ENCODE data around the gene FAM228B.
"Not testable (repeated sequence)": the region's sequence is repeated elsewhere in the genome, so short reads cannot be mapped to it uniquely, and the experiment has no call there.

Gene FAM228B

DNA sequence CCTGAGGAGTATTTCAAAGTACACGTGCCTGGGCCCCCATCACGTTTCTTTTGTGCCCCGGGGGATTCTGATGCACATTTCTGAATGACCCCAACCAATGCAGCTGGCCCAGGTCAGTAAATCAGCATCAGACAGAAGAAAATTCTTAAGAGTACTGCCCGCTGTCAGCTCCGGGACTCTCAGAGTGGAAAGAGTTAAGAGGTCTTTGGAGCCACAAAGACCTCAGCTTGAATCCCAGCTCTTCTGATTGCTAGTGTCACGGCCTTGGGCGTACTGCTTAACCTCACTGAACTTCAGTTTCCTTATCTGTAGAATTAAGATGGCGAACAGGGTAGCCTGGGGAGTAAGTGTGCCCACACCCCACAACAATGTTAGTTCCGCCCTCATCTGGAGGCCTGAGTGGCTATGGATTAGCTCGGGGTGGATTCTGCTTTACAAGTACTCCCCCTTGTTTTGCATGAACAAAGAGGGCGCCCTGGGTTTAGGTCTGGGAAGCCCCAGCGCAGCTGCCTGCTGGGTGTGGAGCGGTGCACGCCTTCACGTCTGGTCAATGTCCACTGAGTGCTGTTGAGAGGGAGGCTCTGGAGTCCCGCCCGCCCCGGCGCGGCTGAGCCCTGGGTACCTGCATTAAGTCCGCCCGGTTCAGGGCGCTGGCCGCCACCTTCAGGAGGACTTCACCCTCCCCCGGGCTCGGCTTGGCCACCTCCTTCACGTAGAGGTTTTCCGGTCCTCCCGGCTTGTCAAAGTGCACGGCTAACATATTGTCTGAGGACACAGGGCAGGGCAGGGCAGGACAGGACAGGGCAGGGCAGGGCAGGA is 39.5 kb upstream of the FAM228B start:
- H3K4me3 ChIP-seq (ENCODE audit: low read length in 2 of 2): peak overlapping the region; percentile 75 to 80
- no peaks in the 10 kb centered on the region for H3K9me3 ChIP-seq (ENCODE audit: control insufficient read depth in 2 of 2, low read length in 2 of 2)
- H3K4me1 ChIP-seq (ENCODE audit: control insufficient read depth, insufficient read depth, low read length): peaks cover 21% of the 10 kb centered on the region
- peaks cover 8 to 18% of the 10 kb centered on the region in 2 donors for H3K36me3 ChIP-seq (ENCODE audit: control insufficient read depth in 2 of 2, insufficient read depth in 2 of 2, low read length in 2 of 2)
- H3K27ac ChIP-seq (ENCODE audit: low read length): peak overlapping the region; percentile 88
- H3K9ac ChIP-seq (ENCODE audit: low read length in 2 of 2): peak overlapping the region; percentile 69 to 74
- no peaks in the 10 kb centered on the region for H3K27me3 ChIP-seq (ENCODE audit: control insufficient read depth in 1 of 2, insufficient read depth in 2 of 2, low read length in 2 of 2)

DNA sequence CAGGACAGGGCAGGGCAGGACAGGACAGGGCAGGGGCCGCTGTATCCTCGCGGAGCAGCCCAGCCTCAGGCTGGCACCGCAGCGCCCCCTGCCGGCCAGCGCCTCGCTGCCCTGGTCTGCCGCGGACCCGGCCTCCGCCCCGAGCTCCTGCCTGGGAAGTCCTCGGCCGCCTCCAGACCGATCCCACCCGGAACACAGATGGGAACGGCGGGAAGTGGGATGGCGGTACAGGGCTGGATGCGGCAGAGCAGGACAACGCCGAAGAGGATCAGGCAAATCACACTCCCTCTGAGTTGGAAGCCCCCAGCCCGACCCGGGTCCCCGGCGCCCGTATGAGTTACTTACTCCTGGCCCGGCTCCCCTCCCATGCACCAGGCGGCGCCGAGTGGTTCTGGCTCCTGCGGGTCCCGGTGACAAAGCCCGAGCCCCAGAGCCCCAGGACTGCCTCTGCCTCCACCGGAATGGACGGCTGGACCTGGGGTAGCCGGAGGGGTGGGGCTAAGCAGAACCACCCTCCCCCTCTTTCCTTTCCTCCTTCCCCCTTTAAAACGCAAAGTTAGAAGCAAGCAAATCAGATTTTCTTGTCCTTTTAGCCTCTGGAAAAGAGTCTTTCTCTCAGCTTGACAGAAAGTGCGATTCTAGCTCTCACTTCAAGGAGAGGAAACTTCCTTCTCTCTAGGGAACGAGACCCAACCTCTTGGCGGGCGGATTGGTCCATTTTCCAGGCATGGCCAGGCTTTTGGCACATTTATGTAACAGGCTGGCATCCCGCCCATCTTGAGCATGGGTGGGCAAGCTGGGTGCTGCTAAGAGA is 38.7 kb upstream of the FAM228B start, which contains the start of gene TP53I3:
TP53I3 (minus strand) TSS at position 449 of the 814 bp plus-strand sequence. CDS start 508 bp downstream, outside the sequence.
- no peaks in the 10 kb centered on the region for H3K9me3 ChIP-seq (ENCODE audit: control insufficient read depth in 2 of 2, low read length in 2 of 2)
- H3K27me3 ChIP-seq (ENCODE audit: control insufficient read depth in 1 of 2, insufficient read depth in 2 of 2, low read length in 2 of 2): no peaks in the 10 kb centered on the region
- peaks cover 8 to 18% of the 10 kb centered on the region in 2 donors for H3K36me3 ChIP-seq (ENCODE audit: control insufficient read depth in 2 of 2, insufficient read depth in 2 of 2, low read length in 2 of 2)
- peak within 1 kb of the TSS; percentile 88 for H3K27ac ChIP-seq (ENCODE audit: low read length)
- H3K4me3 ChIP-seq (ENCODE audit: low read length in 2 of 2): peak within 1 kb of the TSS; percentile 80 to 97
- peak within 1 kb of the TSS; percentile 88 to 90 for H3K9ac ChIP-seq (ENCODE audit: low read length in 2 of 2)
- H3K4me1 ChIP-seq (ENCODE audit: control insufficient read depth, insufficient read depth, low read length): peaks cover 21% of the 10 kb centered on the region

- H3K27me3 ChIP-seq (ENCODE audit: control insufficient read depth in 1 of 2, insufficient read depth in 2 of 2, low read length in 2 of 2): no peaks in the 10 kb centered on the region
- H3K9me3 ChIP-seq (ENCODE audit: control insufficient read depth in 2 of 2, low read length in 2 of 2): no peaks in the 10 kb centered on the region
- peak overlapping the region; percentile 88 to 90 for H3K9ac ChIP-seq (ENCODE audit: low read length in 2 of 2)
- peak overlapping the region; percentile 88 for H3K27ac ChIP-seq (ENCODE audit: low read length)
- peaks cover 8 to 16% of the 10 kb centered on the region in 2 donors for H3K36me3 ChIP-seq (ENCODE audit: control insufficient read depth in 2 of 2, insufficient read depth in 2 of 2, low read length in 2 of 2)
- H3K4me3 ChIP-seq (ENCODE audit: low read length in 2 of 2): peak overlapping the region; percentile 80 to 97
- peaks cover 21% of the 10 kb centered on the region for H3K4me1 ChIP-seq (ENCODE audit: control insufficient read depth, insufficient read depth, low read length)
These were observed 38.1 kb upstream of the FAM228B start for GRCh38 chr2:24085200-24085489.

- peaks cover 4 to 11% of the 10 kb centered on the region in 2 donors for H3K36me3 ChIP-seq (ENCODE audit: control insufficient read depth in 2 of 2, insufficient read depth in 2 of 2, low read length in 2 of 2)
- H3K4me3 ChIP-seq (ENCODE audit: low read length in 2 of 2): no peak overlapping the region
- no peaks in the 10 kb centered on the region for H3K27me3 ChIP-seq (ENCODE audit: control insufficient read depth in 1 of 2, insufficient read depth in 2 of 2, low read length in 2 of 2)
- H3K9ac ChIP-seq (ENCODE audit: low read length in 2 of 2): no peak overlapping the region
- no peak overlapping the region for H3K27ac ChIP-seq (ENCODE audit: low read length)
- H3K9me3 ChIP-seq (ENCODE audit: control insufficient read depth in 2 of 2, low read length in 2 of 2): no peaks in the 10 kb centered on the region
- H3K4me1 ChIP-seq (ENCODE audit: control insufficient read depth, insufficient read depth, low read length): peaks cover 21% of the 10 kb centered on the region
These were observed 37.0 kb upstream of the FAM228B start for GRCh38 chr2:24086241-24086640.

GRCh38 chr2:24087032-24087431 is 36.2 kb upstream of the FAM228B start:
- H3K27me3 ChIP-seq (ENCODE audit: control insufficient read depth in 1 of 2, insufficient read depth in 2 of 2, low read length in 2 of 2): no peaks in the 10 kb centered on the region
- H3K4me1 ChIP-seq (ENCODE audit: control insufficient read depth, insufficient read depth, low read length): peaks cover 21% of the 10 kb centered on the region
- peaks cover 4 to 8% of the 10 kb centered on the region in 2 donors for H3K36me3 ChIP-seq (ENCODE audit: control insufficient read depth in 2 of 2, insufficient read depth in 2 of 2, low read length in 2 of 2)
- no peak overlapping the region for H3K4me3 ChIP-seq (ENCODE audit: low read length in 2 of 2)
- no peaks in the 10 kb centered on the region for H3K9me3 ChIP-seq (ENCODE audit: control insufficient read depth in 2 of 2, low read length in 2 of 2)
- H3K27ac ChIP-seq (ENCODE audit: low read length): no peak overlapping the region
- H3K9ac ChIP-seq (ENCODE audit: low read length in 2 of 2): no peak overlapping the region

- H3K9me3 ChIP-seq (ENCODE audit: control insufficient read depth in 2 of 2, low read length in 2 of 2): no peaks in the 10 kb centered on the region
- H3K4me1 ChIP-seq (ENCODE audit: control insufficient read depth, insufficient read depth, low read length): peaks cover 15% of the 10 kb centered on the region
- H3K36me3 ChIP-seq (ENCODE audit: control insufficient read depth in 2 of 2, insufficient read depth in 2 of 2, low read length in 2 of 2): no peaks in the 10 kb centered on the region
- no peak overlapping the region for H3K27ac ChIP-seq (ENCODE audit: low read length)
- H3K9ac ChIP-seq (ENCODE audit: low read length in 2 of 2): no peak overlapping the region
- no peaks in the 10 kb centered on the region for H3K27me3 ChIP-seq (ENCODE audit: control insufficient read depth in 1 of 2, insufficient read depth in 2 of 2, low read length in 2 of 2)
- H3K4me3 ChIP-seq (ENCODE audit: low read length in 2 of 2): no peak overlapping the region
These were observed 34.4 kb upstream of the FAM228B start for GRCh38 chr2:24088821-24089359.

DNA sequence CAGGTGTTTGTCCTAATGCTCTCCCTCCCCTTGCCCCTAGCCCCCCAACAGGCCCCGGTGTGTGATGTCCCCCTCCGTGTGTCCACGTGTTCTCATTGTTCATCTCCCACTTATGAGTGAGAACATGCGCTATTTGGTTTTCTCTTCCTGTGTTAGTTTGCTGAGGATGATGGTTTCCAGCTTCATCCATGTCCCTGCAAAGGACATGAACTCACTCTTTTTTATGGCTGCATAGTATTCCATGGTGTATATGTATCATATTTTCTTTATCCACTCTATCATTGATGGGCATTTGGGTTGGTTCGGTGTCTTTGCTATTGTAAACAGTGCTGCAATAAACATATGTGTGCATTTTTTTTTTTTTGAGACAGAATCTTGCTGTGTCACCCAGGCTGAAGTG is 30.0 kb upstream of the FAM228B start:
- H3K9me3 ChIP-seq (ENCODE audit: control insufficient read depth in 2 of 2, low read length in 2 of 2); H3K4me1 ChIP-seq (ENCODE audit: control insufficient read depth, insufficient read depth, low read length); H3K27ac ChIP-seq (ENCODE audit: low read length); H3K27me3 ChIP-seq (ENCODE audit: control insufficient read depth in 1 of 2, insufficient read depth in 2 of 2, low read length in 2 of 2); H3K9ac ChIP-seq (ENCODE audit: low read length in 2 of 2); H3K4me3 ChIP-seq (ENCODE audit: low read length in 2 of 2); H3K36me3 ChIP-seq (ENCODE audit: control insufficient read depth in 2 of 2, insufficient read depth in 2 of 2, low read length in 2 of 2): not testable (repeated sequence)

DNA sequence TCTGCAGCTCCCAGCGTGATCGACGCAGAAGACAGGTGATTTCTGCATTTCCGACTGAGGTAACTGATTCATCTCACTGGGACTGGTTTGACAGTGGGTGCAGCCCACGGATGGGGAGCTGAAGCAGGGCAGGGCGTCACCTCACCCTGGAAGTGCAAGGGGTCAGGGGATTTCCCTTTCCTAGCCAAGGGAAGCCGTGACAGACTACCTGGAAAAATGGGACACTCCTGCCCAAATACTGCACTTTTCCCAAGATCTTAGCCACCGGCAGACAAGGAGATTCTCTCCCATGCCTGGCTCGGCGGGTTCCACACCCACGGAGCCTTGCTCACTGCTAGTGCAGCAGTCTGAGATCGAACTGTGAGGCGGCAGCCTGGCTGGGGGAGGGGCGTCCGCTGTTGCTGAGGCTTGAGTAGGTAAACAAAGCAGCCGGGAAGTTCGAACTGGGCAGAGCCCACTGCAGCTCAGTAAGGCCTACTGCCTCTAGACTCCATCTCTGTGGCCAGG is 28.0 kb upstream of the FAM228B start:
- not testable (repeated sequence) for H3K9ac ChIP-seq (ENCODE audit: low read length in 2 of 2); H3K27me3 ChIP-seq (ENCODE audit: control insufficient read depth in 1 of 2, insufficient read depth in 2 of 2, low read length in 2 of 2)

GRCh38 chr2:24100732-24101131 is 22.5 kb upstream of the FAM228B start:
- not testable (repeated sequence) for H3K9me3 ChIP-seq (ENCODE audit: control insufficient read depth in 2 of 2, low read length in 2 of 2); H3K4me3 ChIP-seq (ENCODE audit: low read length in 2 of 2); H3K36me3 ChIP-seq (ENCODE audit: control insufficient read depth in 2 of 2, insufficient read depth in 2 of 2, low read length in 2 of 2); H3K27ac ChIP-seq (ENCODE audit: low read length); H3K9ac ChIP-seq (ENCODE audit: low read length in 2 of 2); H3K4me1 ChIP-seq (ENCODE audit: control insufficient read depth, insufficient read depth, low read length); H3K27me3 ChIP-seq (ENCODE audit: control insufficient read depth in 1 of 2, insufficient read depth in 2 of 2, low read length in 2 of 2)

More for the DNA sequence above, 28.0 kb upstream of the FAM228B start:
- not testable (repeated sequence) for H3K4me1 ChIP-seq (ENCODE audit: control insufficient read depth, insufficient read depth, low read length); H3K4me3 ChIP-seq (ENCODE audit: low read length in 2 of 2); H3K27ac ChIP-seq (ENCODE audit: low read length); H3K36me3 ChIP-seq (ENCODE audit: control insufficient read depth in 2 of 2, insufficient read depth in 2 of 2, low read length in 2 of 2); H3K9me3 ChIP-seq (ENCODE audit: control insufficient read depth in 2 of 2, low read length in 2 of 2)

DNA sequence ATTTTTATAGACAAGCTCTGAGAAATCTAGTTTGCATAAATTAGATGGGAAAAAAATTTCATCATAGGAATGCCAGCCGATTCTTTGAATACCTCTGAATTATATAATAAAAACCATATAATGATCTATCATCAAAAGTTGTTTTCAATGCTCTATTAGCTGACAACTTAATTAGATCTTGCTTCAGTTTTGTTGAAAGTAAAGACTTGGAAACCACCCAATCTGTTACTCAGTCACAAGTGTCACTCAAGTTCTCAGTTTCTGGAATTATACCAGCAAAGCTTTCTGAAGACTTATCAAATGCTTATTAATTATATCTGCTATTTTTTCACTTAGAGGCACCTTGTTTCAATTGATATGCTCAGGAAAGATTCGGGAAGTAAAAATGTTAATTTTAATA is 21.3 kb upstream of the FAM228B start:
- Histone ChIP-seq H3K27ac (ENCODE audit: low read length) (no peak overlapping the region), H3K4me3 (ENCODE audit: low read length in 2 of 2) (no peak overlapping the region), H3K4me1 (ENCODE audit: control insufficient read depth, insufficient read depth, low read length) (peaks cover 7% of the 10 kb centered on the region)

More for the DNA sequence above, 21.3 kb upstream of the FAM228B start:
- H3K27me3 ChIP-seq (ENCODE audit: control insufficient read depth in 1 of 2, insufficient read depth in 2 of 2, low read length in 2 of 2): no peaks in the 10 kb centered on the region
- H3K9ac ChIP-seq (ENCODE audit: low read length in 2 of 2): no peak overlapping the region
- peaks cover 0 to 5% of the 10 kb centered on the region in 2 donors for H3K36me3 ChIP-seq (ENCODE audit: control insufficient read depth in 2 of 2, insufficient read depth in 2 of 2, low read length in 2 of 2)
- H3K9me3 ChIP-seq (ENCODE audit: control insufficient read depth in 2 of 2, low read length in 2 of 2): no peaks in the 10 kb centered on the region
